ENCODE measurements around the gene C9orf85.

DNA sequence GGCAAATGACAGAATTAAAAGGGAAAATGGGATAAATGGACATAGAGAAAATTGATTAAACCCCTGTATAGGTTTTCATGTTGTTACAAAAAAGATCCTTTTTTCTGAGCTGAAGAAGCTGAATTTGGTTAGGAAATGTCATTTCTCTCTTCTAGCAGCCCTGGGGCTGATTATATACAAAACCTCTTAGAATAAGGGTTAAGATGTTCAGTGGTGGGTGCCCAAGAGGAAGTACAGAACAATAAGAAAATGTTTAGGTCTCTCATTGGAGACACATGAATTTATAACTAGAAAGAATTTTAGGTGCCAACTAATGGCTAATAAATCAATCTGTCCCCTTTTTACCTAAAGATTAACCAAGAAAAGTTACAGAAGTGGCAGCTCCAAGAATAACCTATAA is 14.7 kb upstream of the C9orf85 start:
- TF ChIP-seq, protein P1, sequence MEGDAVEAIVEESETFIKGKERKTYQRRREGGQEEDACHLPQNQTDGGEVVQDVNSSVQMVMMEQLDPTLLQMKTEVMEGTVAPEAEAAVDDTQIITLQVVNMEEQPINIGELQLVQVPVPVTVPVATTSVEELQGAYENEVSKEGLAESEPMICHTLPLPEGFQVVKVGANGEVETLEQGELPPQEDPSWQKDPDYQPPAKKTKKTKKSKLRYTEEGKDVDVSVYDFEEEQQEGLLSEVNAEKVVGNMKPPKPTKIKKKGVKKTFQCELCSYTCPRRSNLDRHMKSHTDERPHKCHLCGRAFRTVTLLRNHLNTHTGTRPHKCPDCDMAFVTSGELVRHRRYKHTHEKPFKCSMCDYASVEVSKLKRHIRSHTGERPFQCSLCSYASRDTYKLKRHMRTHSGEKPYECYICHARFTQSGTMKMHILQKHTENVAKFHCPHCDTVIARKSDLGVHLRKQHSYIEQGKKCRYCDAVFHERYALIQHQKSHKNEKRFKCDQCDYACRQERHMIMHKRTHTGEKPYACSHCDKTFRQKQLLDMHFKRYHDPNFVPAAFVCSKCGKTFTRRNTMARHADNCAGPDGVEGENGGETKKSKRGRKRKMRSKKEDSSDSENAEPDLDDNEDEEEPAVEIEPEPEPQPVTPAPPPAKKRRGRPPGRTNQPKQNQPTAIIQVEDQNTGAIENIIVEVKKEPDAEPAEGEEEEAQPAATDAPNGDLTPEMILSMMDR (IDR thresholded peaks at IDR 0.05; ENCODE audit: poor library complexity), result no peak
- TF ChIP-seq EZH2phosphoT487 (IDR thresholded peaks at IDR 0.05; ENCODE audit: low read depth, severe bottlenecking, unreplicated experiment), result no peak
